ENCODE data around the gene JAK2. TPM values are rescaled to one million over a fixed set of nuclear protein-coding genes. Genes with fewer than 3 reads are reported as not detected.

The JAK2 gene
- total and polyA plus RNA-seq, 10 of the 15 experiments (the other 5 are each of a cell fraction or from before 2014, with no cell fraction given), result 4.1 to 22.9 (median 13.7) TPM

GRCh38 chr9:4984171-4984620, 876 bp upstream of the JAK2 start (continued):
- TF ChIP-seq RUNX3 (IDR thresholded peaks at IDR 0.05; ENCODE audit: low read length) (no peak), BHLHE40 (IDR thresholded peaks at IDR 0.05; ENCODE audit: borderline replicate concordance in 1 of 2, low read depth in 2 of 2, low read length in 1 of 2) (no peak), SMAD5 (IDR thresholded peaks at IDR 0.05; ENCODE audit: low read depth) (no peak)

- intact Hi-C loops (cut with micrococcal nuclease; ENCODE audit: unreplicated experiment) (loop anchor here (1.0 to 10.0 kb wide), 10 partner anchors 49 to 1461 kb away; partner anchors contain the start of genes PDCD1LG2, RCL1 and RFX3), in situ Hi-C loops (cut with MboI) (loop anchor here (5.0 kb wide), 2 partner anchors 228 to 607 kb away; no protein-coding TSS in a partner anchor)
- SMC1A ChIA-PET (ENCODE audit: uncharacterized antibody, unreplicated experiment), result interaction anchor here (0.8 to 8.8 kb wide), 26 partner anchors 8 to 615 kb away, joined by 3 to 107 read pairs (median 5); partner anchors contain the start of genes AK3 and RCL1
- no peak for DNase-seq (ENCODE audit: low read depth, low spot score)
- RAD21 ChIA-PET (ENCODE audit: unreplicated experiment), result interaction anchor here (0.8 to 6.5 kb wide), 21 partner anchors 14 to 615 kb away, joined by 3 to 92 read pairs (median 4); partner anchors contain the start of gene RCL1
- Histone ChIP-seq H3K4me3 (peak overlapping the region; percentile 76), H3K79me2 (ENCODE audit: control insufficient read depth, insufficient read depth, low read length) (peaks cover 59% of the 10 kb centered on the region), H3K9me3 (replicated peaks; ENCODE audit: control insufficient read depth, insufficient read depth, low read length) (no peaks in the 10 kb centered on the region), H3K4me1 (ENCODE audit: control insufficient read depth, insufficient read depth, low read length) (peaks cover 21% of the 10 kb centered on the region), H3K36me3 (ENCODE audit: control insufficient read depth in 2 of 2, insufficient read depth in 2 of 2, low read length in 1 of 2) (no peaks in the 10 kb centered on the region), H2AFZ (ENCODE audit: control insufficient read depth, low read depth, low read length) (peak overlapping the region; percentile 92), H3K27me3 (replicated peaks in 1 of 2; ENCODE audit: control insufficient read depth in 2 of 2, insufficient read depth in 2 of 2, low read length in 1 of 2) (no peaks in the 10 kb centered on the region), H3K27ac (ENCODE audit: control insufficient read depth, insufficient read depth) (peak overlapping the region; percentile 89), H4K20me1 (ENCODE audit: control insufficient read depth, insufficient read depth) (no peaks in the 10 kb centered on the region), H3K9ac (ENCODE audit: control insufficient read depth, insufficient read depth, low read length) (peak overlapping the region; percentile 96), H3K4me2 (ENCODE audit: control insufficient read depth, insufficient read depth) (peak overlapping the region; percentile 97)
- POLR2A ChIA-PET, result interaction anchor here (1.0 to 3.8 kb wide), 11 partner anchors 10 to 453 kb away, joined by 3 to 18 read pairs (median 3); no protein-coding TSS in a partner anchor
- peak; percentile 36 for ATAC-seq
- BruUV-seq (replicated peaks), result no TSS peak
- FAIRE-seq, result peak; percentile 31
- CTCF ChIA-PET, result interaction anchor here (0.7 to 7.7 kb wide), 22 partner anchors 9 to 615 kb away, joined by 3 to 147 read pairs (median 6); partner anchors contain the start of genes CD274 and PLGRKT
- WGBS (ENCODE audit: insufficient coverage, insufficient replicate concordance, low lambda C conversion rate, missing lambda C conversion rate), result under 1% methylated on average over 42 of the region's 42 CpGs
- TF ChIP-seq ZNF207 (IDR thresholded peaks at IDR 0.05; ENCODE audit: borderline replicate concordance) (no peak), HDAC2 (IDR thresholded peaks at IDR 0.05) (no peak), USF1 (IDR thresholded peaks at IDR 0.05; ENCODE audit: borderline replicate concordance, extremely low read length, insufficient read depth, low read depth, low read length) (no peak), IKZF2 (IDR thresholded peaks at IDR 0.05) (no peak; a peak in 1 of 4 replicates), BRCA1 (IDR thresholded peaks at IDR 0.05; ENCODE audit: low read depth, low read length) (no peak), STAT1 (conservative IDR thresholded peaks at IDR 0.05) (no peak), SIN3A (IDR thresholded peaks at IDR 0.05; ENCODE audit: low read depth, low read length) (0 out of 2 replicates have a peak, but pooled peaks have one; percentile 31), TCF3 (IDR thresholded peaks at IDR 0.05; ENCODE audit: borderline replicate concordance, insufficient read depth, low read depth, low read length) (no peak), MTA3 (IDR thresholded peaks at IDR 0.05; ENCODE audit: borderline replicate concordance, low read length) (0 out of 2 replicates have a peak, but pooled peaks have one; percentile 26), NFYB (IDR thresholded peaks at IDR 0.05; ENCODE audit: insufficient read depth, low read depth, low read length) (no peak), KDM1A (IDR thresholded peaks at IDR 0.05; ENCODE audit: borderline replicate concordance) (no peak), NBN (IDR thresholded peaks at IDR 0.05) (0 out of 2 replicates have a peak, but pooled peaks have one; percentile 18), MEF2A (IDR thresholded peaks at IDR 0.05; ENCODE audit: insufficient read depth, low read depth, low read length) (no peak), ESRRA (IDR thresholded peaks at IDR 0.05; ENCODE audit: low read length) (no peak), SUZ12 (IDR thresholded peaks at IDR 0.05; ENCODE audit: unreplicated experiment) (no peak), BMI1 (IDR thresholded peaks at IDR 0.05; ENCODE audit: borderline replicate concordance) (no peak), BACH1 (IDR thresholded peaks at IDR 0.05; ENCODE audit: borderline replicate concordance) (0 out of 2 replicates have a peak, but pooled peaks have one; percentile 7)
Measured at GRCh38 chr9:4985386-4986266, 554 bp downstream of the JAK2 start.
